Keratinocyte (primary cell): Measurements from ENCODE around the gene SYT12. TPM values are rescaled to one million over a fixed set of nuclear protein-coding genes. Genes with fewer than 3 reads are reported as not detected.

Experiments
- DNase-seq: peaks from one replicate; pipeline ENCODE4 v3.0.0-alpha.2; 2011; ENCODE audit warnings: low read depth, missing footprints, low spot score
- FAIRE-seq: peaks from 2 replicates; lab custom pipeline; 2011; peaks lifted over from hg19 to GRCh38; lab: Jason Lieb, UNC
- H2AFZ ChIP-seq: 2 replicates; pipeline ENCODE4 v1.6.0; 2012; ENCODE audit warnings: low read length, control low read depth, inconsistent platforms; ENCODE audit not compliant: control insufficient read depth
- H3K27ac ChIP-seq: 2 replicates; pipeline ENCODE4 v1.5.1; 2011; ENCODE audit warnings: low read length; ENCODE audit not compliant: control insufficient read depth, insufficient read depth
- H3K27me3 ChIP-seq: 3 replicates; pipeline ENCODE4 v1.6.0; 2011; ENCODE audit warnings: low read length; ENCODE audit not compliant: control insufficient read depth, insufficient read depth; ENCODE audit errors: extremely low read depth
- H3K36me3 ChIP-seq, 2 experiments: 2 replicates in 1 of 2; 3 replicates in 1 of 2; pipeline ENCODE4 v1.5.1; 2011; ENCODE audit warnings: low read length in 2 of 2, mild to moderate bottlenecking in 1 of 2; ENCODE audit not compliant: control insufficient read depth in 2 of 2, insufficient read depth in 2 of 2; ENCODE audit errors: extremely low read depth in 1 of 2
- H3K4me1 ChIP-seq: 3 replicates; pipeline ENCODE4 v1.5.1; 2011; ENCODE audit warnings: low read length; ENCODE audit not compliant: control insufficient read depth, insufficient read depth; ENCODE audit errors: extremely low read depth
- H3K4me2 ChIP-seq: 3 replicates; pipeline ENCODE4 v1.6.0; 2011; ENCODE audit warnings: low read depth, low read length; ENCODE audit not compliant: control insufficient read depth, insufficient read depth; ENCODE audit errors: extremely low read depth
- H3K4me3 ChIP-seq, 3 experiments: fragments of 200-600 bp in 1 of 3; sonication (generic) in 1 of 3; 2 replicates in 2 of 3; 3 replicates in 1 of 3; pipeline ENCODE4 v1.5.1; 2011 to 2016; ENCODE audit warnings: low read length in 3 of 3, mild to moderate bottlenecking in 3 of 3, control low read depth in 2 of 3, inconsistent platforms in 1 of 3, low read depth in 1 of 3, mixed read lengths in 1 of 3, mixed run types in 1 of 3, moderate library complexity in 1 of 3; ENCODE audit not compliant: control insufficient read depth in 2 of 3, insufficient read depth in 2 of 3; ENCODE audit errors: extremely low read depth in 1 of 3
- H3K79me2 ChIP-seq: 2 replicates; pipeline ENCODE4 v1.6.0; 2012; ENCODE audit warnings: low read length; ENCODE audit not compliant: control insufficient read depth, insufficient read depth
- H3K9ac ChIP-seq: 3 replicates; pipeline ENCODE4 v1.6.0; 2011; ENCODE audit warnings: low read length; ENCODE audit not compliant: control insufficient read depth, insufficient read depth; ENCODE audit errors: extremely low read depth
- H3K9me1 ChIP-seq: 3 replicates; pipeline ENCODE4 v1.6.0; 2011; ENCODE audit warnings: low read length; ENCODE audit not compliant: control insufficient read depth, insufficient read depth; ENCODE audit errors: extremely low read depth
- H3K9me3 ChIP-seq: 2 replicates; pipeline ENCODE4 v1.5.1; 2012; ENCODE audit warnings: low read depth, low read length; ENCODE audit not compliant: control insufficient read depth
- H4K20me1 ChIP-seq: 3 replicates; pipeline ENCODE4 v1.6.0; 2011; ENCODE audit warnings: low read length; ENCODE audit not compliant: control insufficient read depth, insufficient read depth; ENCODE audit errors: extremely low read depth
- CTCF ChIP-seq, 3 experiments: IDR thresholded peaks in 1 of 3; conservative IDR thresholded peaks in 1 of 3; optimal IDR thresholded peaks in 1 of 3; 2 replicates in 2 of 3; 3 replicates in 1 of 3; pipeline versions ENCODE3 to v1.5.1; 2011; ENCODE audit warnings: low read length in 3 of 3, mild to moderate bottlenecking in 3 of 3, moderate library complexity in 2 of 3, control low read depth in 1 of 3, inconsistent platforms in 1 of 3; ENCODE audit not compliant: insufficient read depth in 2 of 3; ENCODE audit errors: extremely low read depth in 1 of 3
- EZH2 ChIP-seq: IDR thresholded peaks from one replicate; pipeline ENCODE4 v1.6.1; 2012; ENCODE audit warnings: inconsistent platforms, mild to moderate bottlenecking, low read length, moderate library complexity
- dilution Hi-C: fragments of 300-500 bp; cut with MboI; formaldehyde crosslinking; loops from one replicate; pipeline ENCODE4 v1.7.0; 2020; ENCODE audit warnings: low sequenced_read_pairs; ENCODE audit not compliant: extremely low pct_ligation_motif_present
- polyA plus RNA-seq, 5 experiments: library from polyadenylated mRNA; depleted of rRNA in 3 of 5; stranded (reverse) in 3 of 5; stranded (forward) in 1 of 5; unstranded in 1 of 5; fragments of >200 nt; gene quantifications; 1 replicate in 1 of 5; 2 replicates in 3 of 5; 3 replicates in 1 of 5; pipeline versions ENCODE4 v1.2.1 to v1.2.3, GENCODE V29; 2011 to 2012; ENCODE audit warnings: missing spikeins in 2 of 5, low read depth in 1 of 5, low replicate concordance in 1 of 5

Gene SYT12
- polyA plus RNA-seq, 1 donor (not counting 4 experiments of a cell fraction or from before 2014, with no cell fraction given), result 0.05 TPM

- FAIRE-seq (peak; percentile 91), DNase-seq (peak; percentile 72)
- H3K9me1 ChIP-seq, result no peaks in the 10 kb centered on the region
- dilution Hi-C loops, result no loop called here
- H3K9ac ChIP-seq, result peak overlapping the region; percentile 71
- H3K4me2 ChIP-seq, result peak overlapping the region; percentile 63
- H2AFZ ChIP-seq, result no peak overlapping the region
- TF ChIP-seq EZH2 (no peak), CTCF (optimal IDR thresholded peaks at IDR 0.05 in 1 of 3, IDR thresholded peaks at IDR 0.05 in 1 of 3, conservative IDR thresholded peaks at IDR 0.05 in 1 of 3; ENCODE audit: extremely low read depth in 1 of 3, insufficient read depth in 2 of 3, low read length in 3 of 3) (no peak)
- H3K36me3 ChIP-seq, result peaks cover 11 to 24% of the 10 kb centered on the region in 2 experiments
- H4K20me1 ChIP-seq, result no peaks in the 10 kb centered on the region
- H3K79me2 ChIP-seq, result peaks cover 71% of the 10 kb centered on the region
- H3K27ac ChIP-seq, result peak overlapping the region; percentile 89
- no peaks in the 10 kb centered on the region for H3K27me3 ChIP-seq
- peak overlapping the region in 1 of 3 experiments; percentile 51 for H3K4me3 ChIP-seq
- H3K4me1 ChIP-seq, result peaks cover 37% of the 10 kb centered on the region
- no peaks in the 10 kb centered on the region for H3K9me3 ChIP-seq
Measured at GRCh38 chr11:67062526-67063373, 39.8 kb downstream of the SYT12 start.

GRCh38 chr11:67066333-67066709 lies 43.4 kb downstream of the SYT12 start:
- no peaks in the 10 kb centered on the region for H3K27me3 ChIP-seq
- no peak overlapping the region for H2AFZ ChIP-seq
- no peak overlapping the region for H3K9ac ChIP-seq
- no peaks in the 10 kb centered on the region for H3K9me1 ChIP-seq
- H4K20me1 ChIP-seq, result no peaks in the 10 kb centered on the region
- dilution Hi-C loops, result no loop called here
- no peak overlapping the region for H3K4me2 ChIP-seq
- no peak overlapping the region for H3K27ac ChIP-seq
- DNase-seq (no peak), FAIRE-seq (no peak)
- TF ChIP-seq CTCF (optimal IDR thresholded peaks at IDR 0.05 in 1 of 3, IDR thresholded peaks at IDR 0.05 in 1 of 3, conservative IDR thresholded peaks at IDR 0.05 in 1 of 3; ENCODE audit: extremely low read depth in 1 of 3, insufficient read depth in 2 of 3, low read length in 3 of 3) (no peak), EZH2 (no peak)
- peaks cover 15% of the 10 kb centered on the region for H3K4me1 ChIP-seq
- no peaks in the 10 kb centered on the region for H3K9me3 ChIP-seq
- peaks cover 44% of the 10 kb centered on the region for H3K79me2 ChIP-seq
- peaks cover 19 to 32% of the 10 kb centered on the region in 2 experiments for H3K36me3 ChIP-seq
- no peak overlapping the region for H3K4me3 ChIP-seq
